Epithelial cell of proximal tubule (primary cell): ENCODE results near the gene FAM114A1. TPM values are rescaled to one million over a fixed set of nuclear protein-coding genes. Genes with fewer than 3 reads are reported as not detected.

ENCODE experiments used
- DNase-seq: peaks from one replicate; pipeline ENCODE4 v3.0.0-alpha.2; 2011; ENCODE audit warnings: low read depth
- H3K4me3 ChIP-seq: 2 replicates; pipeline ENCODE4 v1.5.1; 2011; ENCODE audit warnings: low read depth, mild to moderate bottlenecking, low read length
- total RNA-seq: library from RNA; depleted of rRNA; stranded (reverse); fragments of >200 nt; gene quantifications from 2 replicates; pipeline ENCODE4 v1.2.3, GENCODE V29; 2015
- TF ChIP-seq, protein P1 (sequence below): conservative IDR thresholded peaks from 2 replicates; pipeline ENCODE4 v1.5.1; 2012; ENCODE audit warnings: low read depth, mild to moderate bottlenecking, low read length

FAM114A1 gene
- total RNA-seq, 1 donor from 2014 or later, result 61.5 TPM

DNA sequence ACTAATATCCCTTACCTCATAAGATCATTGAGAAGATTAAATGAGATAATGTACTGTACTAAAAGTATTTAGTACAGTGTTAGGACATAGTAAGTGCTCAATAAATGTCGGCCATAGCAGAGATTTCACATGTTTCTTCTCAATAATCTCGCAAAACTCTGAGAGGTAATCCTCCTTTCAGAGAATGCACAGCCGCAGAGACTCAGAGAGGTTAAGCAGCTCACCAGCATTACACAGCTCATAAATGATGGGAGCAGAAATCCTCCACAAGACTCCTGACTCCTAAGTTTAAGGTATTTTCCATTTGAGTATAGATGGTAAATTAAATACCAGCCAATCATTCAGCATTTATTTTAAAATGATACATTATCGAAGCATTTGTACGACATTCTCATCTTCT lies 34.6 kb downstream of the FAM114A1 start:
- no peak for DNase-seq
- H3K4me3 ChIP-seq, result no peak overlapping the region
- TF ChIP-seq, protein P1, sequence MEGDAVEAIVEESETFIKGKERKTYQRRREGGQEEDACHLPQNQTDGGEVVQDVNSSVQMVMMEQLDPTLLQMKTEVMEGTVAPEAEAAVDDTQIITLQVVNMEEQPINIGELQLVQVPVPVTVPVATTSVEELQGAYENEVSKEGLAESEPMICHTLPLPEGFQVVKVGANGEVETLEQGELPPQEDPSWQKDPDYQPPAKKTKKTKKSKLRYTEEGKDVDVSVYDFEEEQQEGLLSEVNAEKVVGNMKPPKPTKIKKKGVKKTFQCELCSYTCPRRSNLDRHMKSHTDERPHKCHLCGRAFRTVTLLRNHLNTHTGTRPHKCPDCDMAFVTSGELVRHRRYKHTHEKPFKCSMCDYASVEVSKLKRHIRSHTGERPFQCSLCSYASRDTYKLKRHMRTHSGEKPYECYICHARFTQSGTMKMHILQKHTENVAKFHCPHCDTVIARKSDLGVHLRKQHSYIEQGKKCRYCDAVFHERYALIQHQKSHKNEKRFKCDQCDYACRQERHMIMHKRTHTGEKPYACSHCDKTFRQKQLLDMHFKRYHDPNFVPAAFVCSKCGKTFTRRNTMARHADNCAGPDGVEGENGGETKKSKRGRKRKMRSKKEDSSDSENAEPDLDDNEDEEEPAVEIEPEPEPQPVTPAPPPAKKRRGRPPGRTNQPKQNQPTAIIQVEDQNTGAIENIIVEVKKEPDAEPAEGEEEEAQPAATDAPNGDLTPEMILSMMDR, result no peak

DNA sequence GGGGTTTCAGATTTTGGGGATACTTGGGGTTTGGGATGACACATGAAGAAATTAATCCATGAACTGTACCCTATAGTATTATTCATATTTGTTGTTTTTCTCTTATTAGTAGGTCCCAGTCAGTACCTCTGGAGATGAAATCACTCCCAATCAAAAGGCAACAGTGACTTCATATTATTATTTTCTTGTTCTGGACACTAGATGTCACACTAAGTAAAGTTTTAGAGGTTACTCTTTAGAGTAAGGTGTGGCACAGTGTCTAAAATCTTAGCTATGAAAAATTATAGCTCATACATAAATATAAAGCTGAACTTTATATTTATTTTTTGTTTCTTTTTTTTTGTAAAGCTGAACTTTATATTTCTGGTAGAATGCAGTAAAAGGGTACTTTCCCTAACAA lies 35.1 kb downstream of the FAM114A1 start:
- DNase-seq, result no peak
- TF ChIP-seq, protein P1, result peak; percentile 44
- H3K4me3 ChIP-seq, result no peak overlapping the region

DNA sequence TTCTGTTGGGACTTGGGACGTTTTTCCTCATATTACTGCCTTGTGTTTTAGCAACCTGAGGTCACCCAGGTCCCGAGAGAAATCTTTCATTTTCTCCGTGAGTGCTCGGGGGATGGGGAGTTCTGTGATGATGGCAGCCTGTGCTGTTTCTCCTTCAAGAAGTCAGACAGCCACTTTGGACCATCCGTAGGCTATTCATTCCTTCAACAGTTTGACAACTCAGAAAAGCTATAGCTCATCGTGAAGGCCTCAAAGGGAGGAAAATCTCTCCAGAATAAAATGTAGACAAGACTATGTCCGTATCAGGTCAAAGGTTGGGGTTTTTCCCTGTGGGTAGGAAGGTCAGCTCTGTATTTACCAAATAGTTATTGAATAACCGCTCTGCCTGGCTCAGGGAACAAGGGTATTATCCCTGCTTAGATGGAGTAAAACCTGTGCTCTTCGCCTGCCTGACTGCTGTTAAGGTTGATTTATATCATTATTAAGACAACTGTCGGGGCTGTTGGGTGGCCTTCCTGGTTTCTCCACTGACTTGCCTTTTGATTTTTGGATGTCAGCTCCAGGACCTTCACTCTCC lies 36.6 kb downstream of the FAM114A1 start:
- H3K4me3 ChIP-seq, result no peak overlapping the region
- TF ChIP-seq, protein P1, result no peak
- no peak for DNase-seq

DNA sequence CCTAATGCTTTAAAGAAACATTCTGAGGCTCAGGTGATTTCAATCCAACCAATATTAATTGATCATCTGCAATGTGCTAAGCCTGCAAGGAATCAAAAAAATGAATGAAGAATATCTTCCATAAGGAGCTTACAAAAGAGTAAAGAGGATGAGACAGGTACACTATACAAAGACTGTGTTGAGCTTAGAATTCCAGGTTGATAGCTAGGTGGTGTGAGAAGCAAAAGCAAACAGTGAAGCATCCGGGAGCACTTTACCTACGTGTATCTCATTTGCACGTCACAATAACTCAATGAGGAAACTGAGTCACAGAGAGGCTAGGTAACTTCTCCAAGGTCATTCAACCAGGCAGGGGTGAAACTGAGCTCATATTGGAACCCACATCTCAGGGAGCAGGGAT lies 37.1 kb downstream of the FAM114A1 start:
- DNase-seq, result no peak
- no peak overlapping the region for H3K4me3 ChIP-seq
- TF ChIP-seq, protein P1, result no peak

DNA sequence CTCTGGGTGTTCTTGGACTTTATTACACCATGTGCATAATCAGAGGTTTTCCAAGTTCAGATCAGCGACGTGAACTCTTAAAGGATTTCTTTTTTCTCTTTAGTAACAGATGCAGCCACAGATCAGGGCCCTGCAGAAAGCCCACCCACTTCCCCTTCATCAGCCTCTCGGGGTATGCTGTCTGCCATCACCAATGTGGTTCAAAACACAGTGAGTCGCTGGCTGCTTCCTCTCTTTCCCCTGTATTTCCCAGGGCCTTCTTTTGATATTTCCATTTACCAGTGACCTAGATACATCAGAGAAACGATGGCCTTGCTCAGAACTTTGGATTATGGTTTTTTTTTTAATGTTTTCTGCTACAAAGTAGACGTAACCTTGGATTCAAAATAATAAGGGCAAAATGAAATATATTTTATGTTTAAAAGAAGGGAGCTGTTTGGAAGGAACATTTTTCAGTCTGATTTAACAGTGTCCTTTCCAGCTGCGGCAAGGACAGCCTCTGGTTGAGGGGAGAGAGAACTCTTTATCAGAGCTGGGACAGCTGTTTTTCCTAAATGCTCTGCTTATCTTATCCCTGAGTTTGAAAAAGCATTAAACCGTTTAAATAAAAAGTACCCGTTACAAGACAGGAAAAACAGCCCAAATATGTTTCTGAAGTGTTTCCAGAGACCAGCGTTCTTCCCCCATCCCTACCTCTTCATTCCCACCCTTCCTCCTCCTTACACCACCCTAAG lies 38.2 kb downstream of the FAM114A1 start:
- no peak overlapping the region for H3K4me3 ChIP-seq
- DNase-seq, result no peak
- TF ChIP-seq, protein P1, result no peak

DNA sequence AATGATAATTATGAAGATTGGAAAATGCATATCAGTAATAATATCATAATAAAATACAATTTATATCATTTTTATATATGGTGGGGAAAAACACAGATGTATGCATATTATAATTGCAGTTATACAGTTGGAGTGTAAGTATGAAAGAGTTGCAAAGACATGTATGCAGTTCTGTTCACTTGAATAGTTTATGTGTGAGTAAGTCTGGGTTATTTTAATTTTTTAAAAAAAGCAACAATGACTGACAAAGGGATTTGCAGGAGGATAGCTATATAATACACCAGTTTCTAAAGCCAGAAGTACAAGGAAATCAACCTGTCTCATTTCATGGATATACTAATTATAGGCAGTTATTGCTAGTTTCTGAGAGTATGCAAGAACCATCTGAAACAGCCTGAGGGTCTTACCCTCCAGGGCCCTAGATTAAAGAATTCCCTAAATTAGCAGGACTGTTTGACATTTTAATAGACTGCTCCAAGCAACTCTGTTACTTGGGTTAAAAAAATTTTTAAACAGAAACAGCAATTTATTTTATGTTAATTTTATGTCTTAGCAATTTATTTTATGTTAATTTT lies 40.2 kb downstream of the FAM114A1 start:
- DNase-seq, result no peak
- TF ChIP-seq, protein P1, result no peak
- H3K4me3 ChIP-seq, result no peak overlapping the region

DNA sequence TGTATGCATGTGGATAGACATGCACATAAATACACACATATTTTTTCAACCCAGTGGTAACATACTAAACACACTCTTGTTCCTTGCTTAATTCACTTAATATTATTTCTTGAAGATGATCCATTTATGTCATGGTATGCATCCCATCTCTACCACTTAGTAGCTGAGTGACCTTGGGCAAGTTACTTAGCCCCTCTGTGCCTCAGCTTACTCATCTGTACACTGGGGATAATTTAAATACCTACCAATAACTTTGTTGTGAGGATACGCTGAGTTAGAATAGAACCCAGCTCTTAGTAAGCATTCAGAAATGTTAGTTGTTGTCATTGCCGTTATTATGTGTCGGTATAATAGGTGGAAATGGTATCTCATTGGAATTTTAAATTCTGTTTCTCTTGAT lies 41.4 kb downstream of the FAM114A1 start:
- no peak overlapping the region for H3K4me3 ChIP-seq
- TF ChIP-seq, protein P1, result no peak
- DNase-seq, result no peak
